H9 (cell line): ENCODE results near the gene IGFALS. TPM values are rescaled to one million over a fixed set of nuclear protein-coding genes. Genes with fewer than 3 reads are reported as not detected.

Experiments used
- DNase-seq: peaks from one replicate; pipeline ENCODE4 v3.0.0-alpha.2; 2017
- H2AFZ ChIP-seq: one replicate; pipeline ENCODE4 v1.6.1; 2013; ENCODE audit warnings: mild to moderate bottlenecking, low read length, control low read depth, moderate library complexity
- H2AK5ac ChIP-seq: 2 replicates; pipeline ENCODE4 v1.6.1; 2013; ENCODE audit warnings: low read length, control low read depth, mixed read lengths; ENCODE audit not compliant: insufficient read length
- H2BK120ac ChIP-seq: one replicate; pipeline ENCODE4 v1.6.1; 2013; ENCODE audit warnings: low read depth, mild to moderate bottlenecking, low read length, control low read depth, inconsistent platforms; ENCODE audit not compliant: poor library complexity, severe bottlenecking
- H2BK12ac ChIP-seq: 2 replicates; pipeline ENCODE4 v1.6.1; 2013; ENCODE audit warnings: low read length, control low read depth, mixed read lengths, low read depth; ENCODE audit not compliant: insufficient read length
- H2BK15ac ChIP-seq: 2 replicates; pipeline ENCODE4 v1.6.1; 2013; ENCODE audit warnings: low read depth, low read length, control low read depth
- H2BK20ac ChIP-seq: one replicate; pipeline ENCODE4 v1.6.1; 2013; ENCODE audit warnings: low read depth, mild to moderate bottlenecking, low read length, control low read depth, inconsistent platforms; ENCODE audit not compliant: poor library complexity, severe bottlenecking
- H2BK5ac ChIP-seq: 2 replicates; pipeline ENCODE4 v1.6.1; 2013; ENCODE audit warnings: low read length, control low read depth, mixed read lengths; ENCODE audit not compliant: insufficient read length
- H3K14ac ChIP-seq: 2 replicates; pipeline ENCODE4 v1.6.1; 2013; ENCODE audit warnings: low read length, control low read depth; ENCODE audit not compliant: insufficient read depth
- H3K18ac ChIP-seq: 2 replicates; pipeline ENCODE4 v1.6.1; 2013; ENCODE audit warnings: low read depth, mild to moderate bottlenecking, mixed read lengths, low read length, control low read depth; ENCODE audit not compliant: insufficient read length
- H3K23ac ChIP-seq: 2 replicates; pipeline ENCODE4 v1.6.1; 2013; ENCODE audit warnings: low read length, control low read depth, mixed read lengths, low read depth; ENCODE audit not compliant: insufficient read length
- H3K23me2 ChIP-seq: 2 replicates; pipeline ENCODE4 v1.6.1; 2013; ENCODE audit warnings: low read depth, mild to moderate bottlenecking, mixed read lengths, low read length, control low read depth; ENCODE audit not compliant: insufficient read length, poor library complexity, severe bottlenecking
- H3K27ac ChIP-seq: 2 replicates; pipeline ENCODE4 v1.5.1; 2013; ENCODE audit warnings: low read length, control low read depth, mixed read lengths, low read depth; ENCODE audit not compliant: insufficient read length
- H3K27me3 ChIP-seq: 2 replicates; pipeline ENCODE4 v1.6.1; 2013; ENCODE audit warnings: low read length, control low read depth, inconsistent platforms; ENCODE audit not compliant: insufficient read depth
- H3K4ac ChIP-seq: 2 replicates; pipeline ENCODE4 v1.6.1; 2013; ENCODE audit warnings: low read depth, mild to moderate bottlenecking, control low read depth, inconsistent platforms, low read length, moderate library complexity
- H3K4me1 ChIP-seq: 2 replicates; pipeline ENCODE4 v1.6.1; 2013; ENCODE audit warnings: low read length, control low read depth, inconsistent platforms; ENCODE audit not compliant: insufficient read depth
- H3K4me2 ChIP-seq: 2 replicates; pipeline ENCODE4 v1.6.1; 2013; ENCODE audit warnings: low read length, control low read depth, mixed read lengths; ENCODE audit not compliant: insufficient read length, insufficient read depth
- H3K56ac ChIP-seq: 2 replicates; pipeline ENCODE4 v1.6.1; 2013; ENCODE audit warnings: low read depth, mild to moderate bottlenecking, mixed read lengths, low read length, control low read depth; ENCODE audit not compliant: insufficient read length
- H3K79me1 ChIP-seq: 2 replicates; pipeline ENCODE4 v1.6.1; 2013; ENCODE audit warnings: low read depth, mild to moderate bottlenecking, moderate library complexity, low read length, control low read depth, inconsistent platforms; ENCODE audit not compliant: insufficient read depth, poor library complexity, severe bottlenecking
- H3K79me2 ChIP-seq: 2 replicates; pipeline ENCODE4 v1.6.1; 2013; ENCODE audit warnings: low read length, control low read depth, inconsistent platforms; ENCODE audit not compliant: insufficient read depth
- H3K9ac ChIP-seq: 2 replicates; pipeline ENCODE4 v1.6.1; 2013; ENCODE audit warnings: low read length, control low read depth, mixed read lengths; ENCODE audit not compliant: insufficient read length; ENCODE audit errors: extremely low read depth
- H3K9me3 ChIP-seq: one replicate; pipeline ENCODE4 v1.6.1; 2013; ENCODE audit warnings: low read depth, low read length, inconsistent platforms; ENCODE audit not compliant: control insufficient read depth
- H3T11ph ChIP-seq: one replicate; pipeline ENCODE4 v1.6.1; 2013; ENCODE audit warnings: mild to moderate bottlenecking, low read length, control low read depth, inconsistent platforms
- H4K20me1 ChIP-seq: one replicate; pipeline ENCODE4 v1.6.1; 2013; ENCODE audit not compliant: control insufficient read depth, insufficient read length, insufficient read depth
- H4K5ac ChIP-seq: 2 replicates; pipeline ENCODE4 v1.6.1; 2013; ENCODE audit warnings: low read depth, mild to moderate bottlenecking, mixed read lengths, low read length, control low read depth; ENCODE audit not compliant: insufficient read length
- H4K8ac ChIP-seq: replicated peaks from 2 replicates; pipeline ENCODE4 v1.6.1; 2013; ENCODE audit warnings: low read length, control low read depth, mixed read lengths, low read depth; ENCODE audit not compliant: insufficient read length
- H4K91ac ChIP-seq: 2 replicates; pipeline ENCODE4 v1.6.1; 2013; ENCODE audit warnings: low read depth, mild to moderate bottlenecking, moderate library complexity, mixed read lengths, low read length, control low read depth; ENCODE audit not compliant: insufficient read length
- H3K27ac Mint-ChIP-seq, 3 experiments: 2 replicates in 2 of 3; 3 replicates in 1 of 3; pipeline ENCODE4 v1.8.0; 2020 to 2021; ENCODE audit warnings: mixed read lengths in 3 of 3, mild to moderate bottlenecking in 1 of 3, moderate library complexity in 1 of 3
- H3K27me3 Mint-ChIP-seq: 2 replicates; pipeline ENCODE4 v1.8.0; 2021; ENCODE audit warnings: low read depth, mild to moderate bottlenecking, moderate library complexity, mixed read lengths
- H3K36me3 Mint-ChIP-seq, 3 experiments: 2 replicates in 2 of 3; 3 replicates in 1 of 3; pipeline ENCODE4 v1.8.0; 2020 to 2021; ENCODE audit warnings: low read depth in 3 of 3, mixed read lengths in 3 of 3; ENCODE audit not compliant: insufficient read depth in 1 of 3
- H3K4me1 Mint-ChIP-seq, 2 experiments: 2 replicates each; pipeline ENCODE4 v1.8.0; 2020; ENCODE audit warnings: mixed read lengths in 2 of 2
- H3K4me3 Mint-ChIP-seq, 2 experiments: 2 replicates in 1 of 2; 3 replicates in 1 of 2; pipeline ENCODE4 v1.8.0; 2020 to 2021; ENCODE audit warnings: mild to moderate bottlenecking in 2 of 2, mixed read lengths in 2 of 2, moderate library complexity in 1 of 2
- H3K9me3 Mint-ChIP-seq, 2 experiments: 2 replicates in 1 of 2; 3 replicates in 1 of 2; pipeline ENCODE4 v1.8.0; 2020; ENCODE audit warnings: mild to moderate bottlenecking in 2 of 2, mixed read lengths in 2 of 2, moderate library complexity in 1 of 2
- CTCF ChIP-seq: fragments of 200-600 bp; sonication (generic); conservative IDR thresholded peaks from 3 replicates; pipeline ENCODE4 v1.8.0; 2021; ENCODE audit warnings: antibody characterized with exemption, mild to moderate bottlenecking
- WGBS: extraction: QIAGEN DNeasy Blood & Tissue Kit; methylation state at CpG from one replicate; pipeline ENCODE4 v1.1.7; 2013; ENCODE audit warnings: missing lambda C conversion rate, low lambda C conversion rate, mixed read lengths; ENCODE audit not compliant: insufficient read length; ENCODE audit errors: extremely low coverage; 5-methylcytosine and 5-hydroxymethylcytosine counted together
- total RNA-seq: library from RNA; stranded (reverse); gene quantifications from 2 replicates; pipeline ENCODE4 v1.2.1, GENCODE V29; 2021

The IGFALS gene
- total RNA-seq, 1 experiment from 2014 or later = not detected

- no peaks in the 10 kb centered on the region for H3K27me3 ChIP-seq
- Mint-ChIP-seq H3K4me3 (no peak overlapping the region), H3K4me1 (no peaks in the 10 kb centered on the region), H3K9me3 (no peaks in the 10 kb centered on the region), H3K36me3 (peaks cover 4 to 13% (median 6%) of the 10 kb centered on the region in 3 experiments), H3K27ac (no peak overlapping the region), H3K27me3 (no peaks in the 10 kb centered on the region)
- no CpG with 5 or more reads among the region's 44 CpGs for WGBS
- H3K9me3 ChIP-seq = no peaks in the 10 kb centered on the region
- no peak overlapping the region for H2BK12ac ChIP-seq
- TF ChIP-seq CTCF = no peak
- H2BK20ac ChIP-seq = no peak overlapping the region
- H4K8ac ChIP-seq = no peak overlapping the region
- no peak overlapping the region for H3K9ac ChIP-seq
- no peak overlapping the region for H2BK5ac ChIP-seq
- H3K79me1 ChIP-seq = no peaks in the 10 kb centered on the region
- no peak overlapping the region for H3K27ac ChIP-seq
- no peak overlapping the region for H2AK5ac ChIP-seq
- no peak overlapping the region for H3K56ac ChIP-seq
- no peak overlapping the region for H4K91ac ChIP-seq
- peaks cover 2% of the 10 kb centered on the region; the same call in 1 of the 2 replicates for H3K79me2 ChIP-seq
- no peak overlapping the region for H3K14ac ChIP-seq
- no peak overlapping the region for H4K5ac ChIP-seq
- no peak overlapping the region for H2BK15ac ChIP-seq
- no peak overlapping the region for H3K23ac ChIP-seq
- H3K23me2 ChIP-seq = no peaks in the 10 kb centered on the region
- no peak overlapping the region for H2AFZ ChIP-seq
- H3K18ac ChIP-seq = no peak overlapping the region
- no peak overlapping the region for H3T11ph ChIP-seq
- no peak for DNase-seq
- no peak overlapping the region for H3K4ac ChIP-seq
- H3K4me1 ChIP-seq = no peaks in the 10 kb centered on the region
- no peak overlapping the region for H3K4me2 ChIP-seq
- no peak overlapping the region for H2BK120ac ChIP-seq
- H4K20me1 ChIP-seq = no peaks in the 10 kb centered on the region
These were observed 2.8 kb downstream of the IGFALS start for GRCh38 chr16:1790611-1791255.
